RWPE2 (cell line): Measurements from ENCODE around the gene SNX7.

Source experiments
- ATAC-seq: fragments of 200-7000 bp; cut with Tn5 transposase; 3 replicates; pipeline ENCODE4 v1.9.1; 2021; ENCODE audit warnings: low read depth
- DNase-seq: peaks from one replicate; pipeline ENCODE4 v3.0.0-alpha.2; 2020; ENCODE audit warnings: low spot score
- H3K27ac ChIP-seq: fragments of 450-650 bp; 2 replicates; pipeline ENCODE4 v1.5.1; 2017; ENCODE audit warnings: mild to moderate bottlenecking; ENCODE audit not compliant: poor library complexity, severe bottlenecking
- H3K27me3 ChIP-seq: fragments of 250-450 bp; sonication (Bioruptor Pico); 2 replicates; pipeline ENCODE4 v1.5.1; 2021; ENCODE audit warnings: mild to moderate bottlenecking, moderate library complexity; ENCODE audit not compliant: insufficient read depth, poor library complexity, severe bottlenecking
- H3K36me3 ChIP-seq: fragments of 250-450 bp; sonication (Bioruptor Pico); 2 replicates; pipeline ENCODE4 v1.5.1; 2020; ENCODE audit warnings: low read depth, mild to moderate bottlenecking, moderate library complexity
- H3K4me1 ChIP-seq: fragments of 250-450 bp; sonication (Bioruptor Pico); 2 replicates; pipeline ENCODE4 v1.5.1; 2021; ENCODE audit warnings: mild to moderate bottlenecking, moderate library complexity; ENCODE audit not compliant: insufficient read depth, poor library complexity, severe bottlenecking
- H3K4me3 ChIP-seq: fragments of 250-450 bp; sonication (Bioruptor Pico); 2 replicates; pipeline ENCODE4 v1.5.1; 2021; ENCODE audit warnings: mild to moderate bottlenecking, moderate library complexity; ENCODE audit not compliant: severe bottlenecking
- H3K9me3 ChIP-seq: fragments of 250-450 bp; sonication (Bioruptor Pico); 2 replicates; pipeline ENCODE4 v1.5.1; 2021; ENCODE audit warnings: mild to moderate bottlenecking, moderate library complexity; ENCODE audit not compliant: severe bottlenecking
- TF ChIP-seq, protein P1 (sequence below): fragments of 450-650 bp; IDR thresholded peaks from one replicate; pipeline ENCODE4 v1.5.1; 2017; ENCODE audit warnings: mild to moderate bottlenecking, moderate library complexity; ENCODE audit not compliant: poor library complexity, severe bottlenecking

Gene SNX7

DNA sequence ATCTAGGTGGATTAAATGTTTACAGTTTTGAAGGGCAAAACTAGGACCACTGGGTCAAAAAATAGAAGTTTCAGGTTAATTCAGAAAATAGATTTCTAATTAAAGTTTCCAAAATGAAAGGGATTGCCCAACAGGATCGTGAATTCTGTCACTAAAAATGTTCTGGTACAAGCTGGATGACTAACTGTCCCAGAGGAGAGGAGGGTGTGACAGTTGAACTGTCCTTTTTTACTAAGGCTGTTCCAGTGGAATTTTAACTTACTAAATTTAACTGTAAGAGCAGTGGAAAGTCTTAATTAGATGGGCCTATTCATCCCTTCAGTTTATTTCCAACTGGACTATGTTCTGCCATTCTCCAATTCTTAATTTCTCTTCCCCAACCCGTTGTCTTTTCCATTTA lies 7.2 kb downstream of the SNX7 start:
- Histone ChIP-seq H3K36me3 (0 out of 2 replicates have a peak, but pooled peaks cover 3% of the 10 kb centered on the region), H3K4me3 (no peak overlapping the region), H3K9me3 (no peaks in the 10 kb centered on the region), H3K27ac (no peak overlapping the region), H3K27me3 (no peaks in the 10 kb centered on the region), H3K4me1 (peaks cover 17% of the 10 kb centered on the region)
- TF ChIP-seq, protein P1, sequence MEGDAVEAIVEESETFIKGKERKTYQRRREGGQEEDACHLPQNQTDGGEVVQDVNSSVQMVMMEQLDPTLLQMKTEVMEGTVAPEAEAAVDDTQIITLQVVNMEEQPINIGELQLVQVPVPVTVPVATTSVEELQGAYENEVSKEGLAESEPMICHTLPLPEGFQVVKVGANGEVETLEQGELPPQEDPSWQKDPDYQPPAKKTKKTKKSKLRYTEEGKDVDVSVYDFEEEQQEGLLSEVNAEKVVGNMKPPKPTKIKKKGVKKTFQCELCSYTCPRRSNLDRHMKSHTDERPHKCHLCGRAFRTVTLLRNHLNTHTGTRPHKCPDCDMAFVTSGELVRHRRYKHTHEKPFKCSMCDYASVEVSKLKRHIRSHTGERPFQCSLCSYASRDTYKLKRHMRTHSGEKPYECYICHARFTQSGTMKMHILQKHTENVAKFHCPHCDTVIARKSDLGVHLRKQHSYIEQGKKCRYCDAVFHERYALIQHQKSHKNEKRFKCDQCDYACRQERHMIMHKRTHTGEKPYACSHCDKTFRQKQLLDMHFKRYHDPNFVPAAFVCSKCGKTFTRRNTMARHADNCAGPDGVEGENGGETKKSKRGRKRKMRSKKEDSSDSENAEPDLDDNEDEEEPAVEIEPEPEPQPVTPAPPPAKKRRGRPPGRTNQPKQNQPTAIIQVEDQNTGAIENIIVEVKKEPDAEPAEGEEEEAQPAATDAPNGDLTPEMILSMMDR = no peak
- ATAC-seq (no peak), DNase-seq (no peak)

DNA sequence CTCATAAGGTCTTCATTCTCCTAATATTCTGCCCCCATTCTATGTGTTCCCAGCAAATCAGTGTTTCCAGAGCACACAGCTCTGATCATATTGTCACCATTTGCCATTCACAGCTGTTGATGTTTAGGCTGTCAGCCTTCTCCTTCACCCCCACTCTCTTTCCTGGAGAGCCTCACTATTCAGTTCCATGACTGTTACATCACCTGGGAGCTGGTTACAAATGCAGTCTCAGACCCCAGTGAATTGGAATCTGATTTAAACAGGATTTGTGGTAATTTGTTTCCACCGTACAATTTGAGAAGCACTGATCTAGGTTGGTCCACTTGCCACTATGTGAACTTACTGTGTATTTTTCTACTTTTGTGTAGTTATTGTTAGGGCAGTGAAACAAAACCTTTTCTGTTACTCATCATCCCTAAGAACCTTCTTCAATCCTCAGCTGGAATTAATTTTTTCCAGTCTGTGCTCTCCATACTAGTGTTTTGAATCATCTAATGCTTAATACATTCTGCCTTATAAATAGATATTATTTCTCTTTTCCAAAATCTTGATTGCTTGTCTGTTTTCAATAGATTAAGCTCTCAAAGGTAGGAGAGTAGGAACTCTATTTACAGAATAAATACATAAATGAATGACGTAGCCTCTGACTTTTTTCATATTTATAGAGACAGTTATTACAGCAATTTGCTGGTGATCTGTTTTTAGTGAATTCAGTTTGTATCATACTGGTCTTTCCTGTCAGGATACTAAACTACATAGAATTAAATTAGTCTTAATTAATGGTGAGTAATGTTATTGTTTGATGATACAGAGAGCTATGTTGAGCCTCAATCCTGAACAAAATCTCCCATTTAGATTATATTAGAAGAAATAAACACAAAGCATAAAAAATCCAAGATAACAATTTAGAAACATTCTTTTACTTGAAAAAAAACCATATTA lies 8.1 kb downstream of the SNX7 start:
- peaks cover 13% of the 10 kb centered on the region for H3K4me1 ChIP-seq
- TF ChIP-seq, protein P1 = no peak
- DNase-seq = no peak

DNA sequence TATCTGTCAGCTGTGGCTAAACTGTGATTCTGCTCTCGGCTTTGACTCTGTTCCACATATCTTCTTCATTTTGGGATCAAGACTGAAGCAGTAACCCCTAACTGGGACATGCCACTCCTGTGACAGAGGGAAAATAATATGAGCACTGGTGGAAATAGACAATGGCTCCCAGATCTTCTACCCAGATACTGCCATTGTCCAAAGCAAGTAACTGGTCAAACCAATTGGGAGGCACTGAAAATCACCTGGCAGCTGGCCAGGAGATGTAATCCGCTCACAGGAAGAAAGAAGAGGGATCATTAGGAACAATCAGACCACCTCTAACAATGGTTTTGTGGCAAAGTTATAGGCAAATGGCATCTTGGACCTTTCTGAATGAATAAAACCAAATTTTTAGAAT lies 10.7 kb downstream of the SNX7 start:
- Histone ChIP-seq H3K27ac (no peak overlapping the region), H3K27me3 (no peaks in the 10 kb centered on the region), H3K4me3 (no peak overlapping the region), H3K36me3 (peaks cover 7% of the 10 kb centered on the region; the same call in 1 of the 2 replicates), H3K9me3 (no peaks in the 10 kb centered on the region), H3K4me1 (peaks cover 25% of the 10 kb centered on the region)
- TF ChIP-seq, protein P1 = no peak
- ATAC-seq (no peak), DNase-seq (no peak)

More for the DNA sequence above, 8.1 kb downstream of the SNX7 start:
- Histone ChIP-seq H3K4me3 (no peak overlapping the region), H3K36me3 (0 out of 2 replicates have a peak, but pooled peaks cover 3% of the 10 kb centered on the region), H3K27me3 (no peaks in the 10 kb centered on the region), H3K9me3 (no peaks in the 10 kb centered on the region), H3K27ac (no peak overlapping the region)
- no peak for ATAC-seq

DNA sequence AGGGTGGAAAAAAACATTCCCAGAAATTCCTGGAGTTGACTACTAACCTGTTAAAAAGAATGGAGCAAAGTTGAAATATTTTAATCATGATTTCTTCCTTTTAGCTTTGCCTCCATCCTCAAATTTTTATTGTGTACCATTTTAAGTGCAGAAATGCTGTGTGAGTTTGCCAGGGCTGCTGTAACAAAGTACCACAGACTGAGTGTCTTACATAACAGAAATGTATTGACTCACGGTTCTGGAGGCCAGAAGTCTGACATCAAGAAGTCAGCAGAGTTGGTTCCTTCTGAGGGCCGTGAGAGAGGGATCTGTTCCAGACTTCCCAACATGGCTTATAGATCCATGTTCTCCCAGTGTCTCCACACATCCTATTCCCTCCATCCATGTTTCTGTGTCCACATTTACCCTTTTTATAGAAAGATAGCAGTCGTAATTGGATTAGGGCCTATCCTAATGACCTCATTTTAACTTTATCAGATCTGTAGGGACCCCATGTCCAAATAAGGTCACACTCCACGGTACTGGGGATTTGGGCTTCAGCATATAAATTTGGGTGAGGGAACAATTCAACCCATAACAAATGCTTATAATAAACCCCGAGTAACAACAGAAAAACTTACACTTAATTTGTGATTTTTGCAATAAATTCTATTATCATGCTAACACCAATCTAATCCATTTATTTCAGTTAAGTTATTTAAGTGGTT lies 12.7 kb downstream of the SNX7 start:
- TF ChIP-seq, protein P1 = no peak
- peaks cover 14% of the 10 kb centered on the region; the same call in 1 of the 2 replicates for H3K36me3 ChIP-seq
- H3K9me3 ChIP-seq = no peaks in the 10 kb centered on the region
- H3K4me3 ChIP-seq = no peak overlapping the region
- ATAC-seq = no peak
- DNase-seq = no peak
- peaks cover 16% of the 10 kb centered on the region for H3K4me1 ChIP-seq
- H3K27me3 ChIP-seq = no peaks in the 10 kb centered on the region
- no peak overlapping the region for H3K27ac ChIP-seq
